Astrocyte (in vitro differentiated cells and primary cell): ENCODE measurements around the gene TMPRSS9.

ENCODE experiments used
- EZH2 ChIP-seq: IDR thresholded peaks from 2 replicates; pipeline ENCODE4 v1.6.1; 2012; ENCODE audit warnings: mild to moderate bottlenecking, low read length, inconsistent platforms; ENCODE audit not compliant: insufficient read depth
- TF ChIP-seq, protein P1 (sequence below): IDR thresholded peaks from 2 replicates; pipeline ENCODE4 v1.5.1; 2011; ENCODE audit warnings: low read depth, mild to moderate bottlenecking, inconsistent platforms, low read length, moderate library complexity; ENCODE audit not compliant: insufficient read depth

DNA sequence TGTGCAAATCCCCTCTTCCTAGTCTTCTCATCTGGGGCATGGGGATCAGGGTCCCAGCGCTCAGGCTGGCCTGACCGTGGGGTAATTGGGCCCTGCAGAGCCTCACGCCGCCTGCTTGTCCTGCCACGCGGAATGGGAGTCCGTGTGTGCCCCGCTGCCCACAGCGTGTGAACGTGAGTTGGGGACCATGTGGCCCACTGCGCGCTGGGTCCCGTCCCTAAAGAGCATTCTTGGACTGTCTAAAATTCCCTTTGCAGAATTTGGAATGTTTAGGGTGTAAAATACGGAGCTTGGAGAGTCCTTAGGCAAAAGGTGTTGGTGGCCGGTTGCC lies 2.9 kb downstream of the TMPRSS9 start:
- TF ChIP-seq, protein P1, sequence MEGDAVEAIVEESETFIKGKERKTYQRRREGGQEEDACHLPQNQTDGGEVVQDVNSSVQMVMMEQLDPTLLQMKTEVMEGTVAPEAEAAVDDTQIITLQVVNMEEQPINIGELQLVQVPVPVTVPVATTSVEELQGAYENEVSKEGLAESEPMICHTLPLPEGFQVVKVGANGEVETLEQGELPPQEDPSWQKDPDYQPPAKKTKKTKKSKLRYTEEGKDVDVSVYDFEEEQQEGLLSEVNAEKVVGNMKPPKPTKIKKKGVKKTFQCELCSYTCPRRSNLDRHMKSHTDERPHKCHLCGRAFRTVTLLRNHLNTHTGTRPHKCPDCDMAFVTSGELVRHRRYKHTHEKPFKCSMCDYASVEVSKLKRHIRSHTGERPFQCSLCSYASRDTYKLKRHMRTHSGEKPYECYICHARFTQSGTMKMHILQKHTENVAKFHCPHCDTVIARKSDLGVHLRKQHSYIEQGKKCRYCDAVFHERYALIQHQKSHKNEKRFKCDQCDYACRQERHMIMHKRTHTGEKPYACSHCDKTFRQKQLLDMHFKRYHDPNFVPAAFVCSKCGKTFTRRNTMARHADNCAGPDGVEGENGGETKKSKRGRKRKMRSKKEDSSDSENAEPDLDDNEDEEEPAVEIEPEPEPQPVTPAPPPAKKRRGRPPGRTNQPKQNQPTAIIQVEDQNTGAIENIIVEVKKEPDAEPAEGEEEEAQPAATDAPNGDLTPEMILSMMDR = no peak
- TF ChIP-seq EZH2 = no peak
